IMR-90 (cell line): Measurements from ENCODE around the gene CDT1. TPM values are rescaled to one million over a fixed set of nuclear protein-coding genes. Genes with fewer than 3 reads are reported as not detected.

Experiments
- ATAC-seq: fragments of 200-7000 bp; cut with Tn5 transposase; 2 replicates; pipeline ENCODE4 v1.9.1; 2020; ENCODE audit warnings: low read depth, mild to moderate bottlenecking, moderate library complexity
- BruUV-seq: library from RNA; stranded (reverse); fragments of 400-500 nt; replicated peaks from 2 replicates; lab custom pipeline; 2021; lab: Mats Ljungman, UMichigan
- CTCF ChIA-PET: fragments of 300-600 bp; formaldehyde crosslinking; extraction: SDS; loops from one replicate; lab custom pipeline; 2021; ENCODE audit warnings: antibody characterized with exemption; lab: Yijun Ruan, JAX
- POLR2A ChIA-PET: fragments of 300-600 bp; sonication (Branson Sonifier 250); formaldehyde crosslinking; loops from one replicate; lab custom pipeline; 2022; ENCODE audit warnings: antibody characterized with exemption; ENCODE audit not compliant: unreplicated experiment; lab: Charles Lee
- DNase-seq: peaks from one replicate; pipeline ENCODE4 v3.0.0; 2013
- H2AFZ ChIP-seq: replicated peaks from 2 replicates; pipeline ENCODE3; 2013; ENCODE audit warnings: low read length, mild to moderate bottlenecking; ENCODE audit not compliant: poor library complexity
- H2AK5ac ChIP-seq: 2 replicates; pipeline ENCODE4 v1.6.1; 2013; ENCODE audit warnings: low read depth, low read length, inconsistent platforms
- H2AK9ac ChIP-seq: replicated peaks from 2 replicates; pipeline ENCODE3; 2013; ENCODE audit warnings: mild to moderate bottlenecking, low read depth, low read length, moderate library complexity; ENCODE audit not compliant: poor library complexity
- H2BK120ac ChIP-seq: 2 replicates; pipeline ENCODE4 v1.6.1; 2013; ENCODE audit warnings: low read depth, low read length, inconsistent platforms
- H2BK15ac ChIP-seq: 3 replicates; pipeline ENCODE4 v1.6.1; 2013; ENCODE audit warnings: low read depth, low read length, inconsistent platforms
- H2BK20ac ChIP-seq: 2 replicates; pipeline ENCODE4 v1.6.1; 2013; ENCODE audit warnings: low read depth, mild to moderate bottlenecking, inconsistent platforms, low read length, moderate library complexity
- H2BK5ac ChIP-seq: 2 replicates; pipeline ENCODE4 v1.6.1; 2013; ENCODE audit warnings: mild to moderate bottlenecking, low read depth, low read length, inconsistent platforms; ENCODE audit not compliant: poor library complexity, severe bottlenecking
- H3K14ac ChIP-seq: replicated peaks from 2 replicates; pipeline ENCODE4 v1.6.1; 2013; ENCODE audit warnings: low read depth, low read length, inconsistent platforms
- H3K18ac ChIP-seq: 2 replicates; pipeline ENCODE4 v1.6.1; 2013; ENCODE audit warnings: low read depth, low read length, control low read depth
- H3K23ac ChIP-seq: 2 replicates; pipeline ENCODE4 v1.6.1; 2013; ENCODE audit warnings: low read depth, low read length, inconsistent platforms
- H3K27ac ChIP-seq: 2 replicates; pipeline ENCODE4 v1.5.1; 2013; ENCODE audit warnings: mild to moderate bottlenecking, control low read depth, low read length; ENCODE audit not compliant: insufficient read depth
- H3K27me3 ChIP-seq: 2 replicates; pipeline ENCODE4 v1.6.1; 2013; ENCODE audit warnings: low read length; ENCODE audit not compliant: control insufficient read depth, insufficient read depth
- H3K36me3 ChIP-seq: 2 replicates; pipeline ENCODE4 v1.6.1; 2013; ENCODE audit warnings: low read length, mixed read lengths; ENCODE audit not compliant: control insufficient read depth, insufficient read depth
- H3K4ac ChIP-seq: 2 replicates; pipeline ENCODE4 v1.6.1; 2013; ENCODE audit warnings: low read depth, low read length, inconsistent platforms
- H3K4me1 ChIP-seq: 2 replicates; pipeline ENCODE4 v1.6.1; 2013; ENCODE audit warnings: low read length, mixed read lengths; ENCODE audit not compliant: control insufficient read depth, insufficient read depth
- H3K4me2 ChIP-seq: 2 replicates; pipeline ENCODE4 v1.6.1; 2013; ENCODE audit warnings: low read depth, mild to moderate bottlenecking, control low read depth, low read length, moderate library complexity
- H3K4me3 ChIP-seq: 2 replicates; pipeline ENCODE4 v1.5.1; 2013; ENCODE audit warnings: low read depth, mild to moderate bottlenecking, control low read depth, low read length, moderate library complexity; ENCODE audit not compliant: insufficient read depth
- H3K56ac ChIP-seq: 2 replicates; pipeline ENCODE4 v1.6.1; 2013; ENCODE audit warnings: low read length, inconsistent platforms; ENCODE audit not compliant: insufficient read depth; ENCODE audit errors: extremely low read depth
- H3K79me1 ChIP-seq, 2 experiments: 2 replicates each; pipeline ENCODE4 v1.6.1; 2013; ENCODE audit warnings: low read length in 2 of 2, inconsistent platforms in 1 of 2, low read depth in 1 of 2
- H3K9ac ChIP-seq: 2 replicates; pipeline ENCODE4 v1.6.1; 2013; ENCODE audit warnings: low read depth, low read length, control low read depth
- H3K9me1 ChIP-seq: 2 replicates; pipeline ENCODE4 v1.6.1; 2013; ENCODE audit warnings: low read length, inconsistent platforms; ENCODE audit not compliant: insufficient read depth
- H3K9me3 ChIP-seq: 2 replicates; pipeline ENCODE4 v1.6.1; 2013; ENCODE audit warnings: low read length; ENCODE audit not compliant: control insufficient read depth, insufficient read depth
- H4K20me1 ChIP-seq: 2 replicates; pipeline ENCODE4 v1.6.1; 2013; ENCODE audit warnings: low read length, inconsistent platforms; ENCODE audit not compliant: insufficient read depth
- H4K5ac ChIP-seq: 2 replicates; pipeline ENCODE4 v1.6.1; 2013; ENCODE audit warnings: mild to moderate bottlenecking, low read depth, low read length, control low read depth
- H4K8ac ChIP-seq, 2 experiments: 2 replicates each; pipeline ENCODE4 v1.6.1; 2013; ENCODE audit warnings: low read depth in 2 of 2, low read length in 2 of 2, control low read depth in 1 of 2, inconsistent platforms in 1 of 2
- H4K91ac ChIP-seq: 2 replicates; pipeline ENCODE4 v1.6.1; 2013; ENCODE audit warnings: low read depth, low read length, inconsistent platforms; ENCODE audit not compliant: insufficient read depth
- RCOR1 ChIP-seq: IDR thresholded peaks from 2 replicates; pipeline ENCODE4 v1.6.1; 2012; ENCODE audit warnings: mild to moderate bottlenecking, low read length, improper control_type of control experiment; ENCODE audit not compliant: insufficient replicate concordance
- USF2 ChIP-seq: fragments of 150-350 bp; IDR thresholded peaks from 2 replicates; pipeline ENCODE4 v1.6.1; 2017; ENCODE audit warnings: mild to moderate bottlenecking, antibody characterized with exemption, low read length, low read depth
- WGBS, 2 experiments: methylation state at CpG; one replicate each; pipeline versions ENCODE4 v1.1.5 to v1.1.7; 2013; ENCODE audit warnings: missing lambda C conversion rate in 2 of 2; ENCODE audit not compliant: insufficient read length in 1 of 2; ENCODE audit errors: extremely low coverage in 2 of 2; 5-methylcytosine and 5-hydroxymethylcytosine counted together
- dilution Hi-C: fragments of 300-500 bp; cut with HindIII; formaldehyde crosslinking; loops from one replicate; pipeline ENCODE4 v1.14.3; 2018; ENCODE audit warnings: low sequenced_read_pairs; ENCODE audit not compliant: unreplicated experiment
- in situ Hi-C: fragments of 300-500 bp; cut with MboI; formaldehyde crosslinking; loops from 3 replicates; pipeline ENCODE4 v1.14.3; 2019; ENCODE audit warnings: low sequenced_read_pairs, inconsistent platforms, mixed read lengths
- intact Hi-C: fragments of 100-400 bp; cut with micrococcal nuclease; formaldehyde crosslinking; loops from 2 replicates; pipeline ENCODE4 v1.10.0; 2022
- polyA plus RNA-seq, 3 experiments: library from polyadenylated mRNA; depleted of rRNA; stranded (reverse); fragments of >200 nt; gene quantifications; 2 replicates each; pipeline ENCODE4 v1.2.3, GENCODE V29; 2012; ENCODE audit warnings: low replicate concordance in 1 of 3
- total RNA-seq: library from RNA; depleted of rRNA; stranded (reverse); fragments of >200 nt; gene quantifications from 2 replicates; pipeline ENCODE4 v1.2.3, GENCODE V29; 2012

Gene CDT1
- total and polyA plus RNA-seq, 2 of the 4 experiments (the other 2 are of a cell fraction), result 3.2 to 11.8 TPM

- 94% methylated on average over 7 of the region's 24 CpGs; no CpG with 5 or more reads in 1 of the 2 experiments for WGBS, 2 experiments
- no peaks in the 10 kb centered on the region for H3K79me1 ChIP-seq
- no peak overlapping the region for H4K8ac ChIP-seq
- DNase-seq (no peak), ATAC-seq (no peak)
- H2BK5ac ChIP-seq, result no peak overlapping the region
- no peak overlapping the region for H4K5ac ChIP-seq
- H3K14ac ChIP-seq, result no peak overlapping the region
- no peak overlapping the region for H2AFZ ChIP-seq
- no peak overlapping the region for H3K56ac ChIP-seq
- no peak overlapping the region for H3K27ac ChIP-seq
- H3K18ac ChIP-seq, result no peak overlapping the region
- no peaks in the 10 kb centered on the region for H3K9me1 ChIP-seq
- BruUV-seq, result no TSS peak
- no peak overlapping the region for H3K23ac ChIP-seq
- CTCF ChIA-PET, result no interaction called here
- H2BK15ac ChIP-seq, result no peak overlapping the region
- no peak overlapping the region for H2BK120ac ChIP-seq
- in situ Hi-C loops (no loop called here), dilution Hi-C loops (no loop called here), intact Hi-C loops (no loop called here)
- no peak overlapping the region for H3K4me3 ChIP-seq
- peaks cover 4% of the 10 kb centered on the region; the same call in 1 of the 2 replicates for H4K20me1 ChIP-seq
- H3K9ac ChIP-seq, result no peak overlapping the region
- no peak overlapping the region for H2AK9ac ChIP-seq
- H3K4me1 ChIP-seq, result peaks cover 4% of the 10 kb centered on the region; the same call in 1 of the 2 replicates
- H3K36me3 ChIP-seq, result peaks cover 23% of the 10 kb centered on the region
- H2AK5ac ChIP-seq, result no peak overlapping the region
- no peak overlapping the region for H4K91ac ChIP-seq
- no peak overlapping the region for H2BK20ac ChIP-seq
- H3K4me2 ChIP-seq, result no peak overlapping the region
- H3K4ac ChIP-seq, result no peak overlapping the region
- no peaks in the 10 kb centered on the region for H3K9me3 ChIP-seq
- H3K27me3 ChIP-seq, result no peaks in the 10 kb centered on the region
- no peak for TF ChIP-seq RCOR1
- no peak for TF ChIP-seq USF2
- POLR2A ChIA-PET, result no interaction called here
These were observed 25.1 kb downstream of the CDT1 start for GRCh38 chr16:88828711-88829110.
